ENCODE results near the gene FKBP1B. TPM values are rescaled to one million over a fixed set of nuclear protein-coding genes. Genes with fewer than 3 reads are reported as not detected.

The FKBP1B gene
- total and polyA plus RNA-seq, 2 donors (not counting 1 experiment from before 2014, with no cell fraction given): 11.9 to 12.1 TPM

DNA sequence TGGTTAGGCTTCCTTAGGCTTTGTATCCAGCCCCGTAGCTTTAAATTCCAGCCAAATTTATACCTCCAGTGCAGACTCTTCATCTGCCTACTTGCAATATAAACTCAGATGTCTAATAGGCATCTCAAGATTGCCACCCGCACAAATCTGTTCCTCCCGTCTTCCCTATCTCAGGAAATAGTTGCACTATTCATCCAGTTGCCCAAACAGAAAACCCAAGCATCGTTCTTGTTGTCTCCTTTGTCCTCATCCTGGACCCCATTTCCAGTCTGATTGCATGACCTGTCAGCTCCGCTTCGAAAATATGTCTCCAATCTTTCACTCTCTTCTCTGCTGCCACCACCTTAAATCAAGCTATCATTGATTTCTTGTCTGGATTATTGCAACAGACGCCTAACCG lies 2.3 kb downstream of the FKBP1B start:
- DNase-seq (ENCODE audit: low read depth in 2 of 2): no peak
- Histone ChIP-seq H3K4me1 (ENCODE audit: control insufficient read depth, extremely low read depth, insufficient read depth, low read length) (peaks cover 2% of the 10 kb centered on the region), H2AFZ (ENCODE audit: low read length) (no peak overlapping the region), H3K4me3 (replicated peaks in 1 of 4; ENCODE audit: control extremely low read depth in 1 of 4, insufficient read depth in 1 of 4, low read depth in 3 of 4, low read length in 4 of 4) (no peak overlapping the region), H3K27ac (ENCODE audit: insufficient read depth, low read length) (no peak overlapping the region), H3K36me3 (ENCODE audit: control insufficient read depth, insufficient read depth, low read length) (no peaks in the 10 kb centered on the region), H3K79me2 (ENCODE audit: control insufficient read depth, insufficient read depth, low read length) (peaks cover under 1% of the 10 kb centered on the region), H3K27me3 (ENCODE audit: control insufficient read depth, insufficient read depth, low read length) (no peaks in the 10 kb centered on the region), H4K20me1 (ENCODE audit: control insufficient read depth, extremely low read depth, insufficient read depth, low read length) (no peaks in the 10 kb centered on the region), H3K4me2 (ENCODE audit: extremely low read depth, insufficient read depth, low read length) (no peak overlapping the region), H3K9ac (ENCODE audit: insufficient read depth, low read length) (no peak overlapping the region), H3K9me3 (ENCODE audit: control insufficient read depth, insufficient read depth, low read depth, low read length) (no peaks in the 10 kb centered on the region)
- TF ChIP-seq CTCF (conservative IDR thresholded peaks at IDR 0.05 in 1 of 2, IDR thresholded peaks at IDR 0.05 in 1 of 2; ENCODE audit: low read depth in 1 of 2, low read length in 2 of 2) (no peak), EZH2 (IDR thresholded peaks at IDR 0.05; ENCODE audit: low read length, missing control alignments) (no peak)

DNA sequence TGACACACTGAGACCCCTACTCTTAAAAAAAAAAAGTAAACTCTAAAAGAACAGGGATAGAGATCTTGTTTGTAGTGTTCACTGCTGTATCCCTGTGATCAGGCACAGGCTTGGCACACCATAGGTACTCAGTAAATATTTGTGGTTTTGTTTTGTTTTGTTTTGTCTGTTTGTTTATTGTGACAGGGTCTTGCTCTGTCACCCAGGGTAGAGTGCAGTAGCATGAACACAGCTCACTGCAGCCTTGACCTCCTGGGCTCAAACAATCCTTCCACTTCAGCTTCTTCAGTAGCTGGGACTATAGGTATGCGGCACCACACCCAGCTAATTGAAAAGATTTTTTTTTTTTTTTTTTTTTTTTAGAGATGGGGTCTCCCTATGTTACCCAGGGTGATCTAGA lies 3.4 kb downstream of the FKBP1B start:
- Histone ChIP-seq H3K9me3 (ENCODE audit: control insufficient read depth, insufficient read depth, low read depth, low read length) (no peaks in the 10 kb centered on the region), H3K4me1 (ENCODE audit: control insufficient read depth, extremely low read depth, insufficient read depth, low read length) (peaks cover 2% of the 10 kb centered on the region), H3K4me2 (ENCODE audit: extremely low read depth, insufficient read depth, low read length) (no peak overlapping the region), H3K79me2 (ENCODE audit: control insufficient read depth, insufficient read depth, low read length) (no peaks in the 10 kb centered on the region), H3K36me3 (ENCODE audit: control insufficient read depth, insufficient read depth, low read length) (no peaks in the 10 kb centered on the region), H3K9ac (ENCODE audit: insufficient read depth, low read length) (no peak overlapping the region), H3K27ac (ENCODE audit: insufficient read depth, low read length) (no peak overlapping the region), H4K20me1 (ENCODE audit: control insufficient read depth, extremely low read depth, insufficient read depth, low read length) (no peaks in the 10 kb centered on the region), H3K4me3 (replicated peaks in 1 of 4; ENCODE audit: control extremely low read depth in 1 of 4, insufficient read depth in 1 of 4, low read depth in 3 of 4, low read length in 4 of 4) (no peak overlapping the region), H2AFZ (ENCODE audit: low read length) (no peak overlapping the region), H3K27me3 (ENCODE audit: control insufficient read depth, insufficient read depth, low read length) (no peaks in the 10 kb centered on the region)
- TF ChIP-seq EZH2 (IDR thresholded peaks at IDR 0.05; ENCODE audit: low read length, missing control alignments) (no peak), CTCF (conservative IDR thresholded peaks at IDR 0.05 in 1 of 2, IDR thresholded peaks at IDR 0.05 in 1 of 2; ENCODE audit: low read depth in 1 of 2, low read length in 2 of 2) (no peak)
- no peak for DNase-seq (ENCODE audit: low read depth in 2 of 2)

DNA sequence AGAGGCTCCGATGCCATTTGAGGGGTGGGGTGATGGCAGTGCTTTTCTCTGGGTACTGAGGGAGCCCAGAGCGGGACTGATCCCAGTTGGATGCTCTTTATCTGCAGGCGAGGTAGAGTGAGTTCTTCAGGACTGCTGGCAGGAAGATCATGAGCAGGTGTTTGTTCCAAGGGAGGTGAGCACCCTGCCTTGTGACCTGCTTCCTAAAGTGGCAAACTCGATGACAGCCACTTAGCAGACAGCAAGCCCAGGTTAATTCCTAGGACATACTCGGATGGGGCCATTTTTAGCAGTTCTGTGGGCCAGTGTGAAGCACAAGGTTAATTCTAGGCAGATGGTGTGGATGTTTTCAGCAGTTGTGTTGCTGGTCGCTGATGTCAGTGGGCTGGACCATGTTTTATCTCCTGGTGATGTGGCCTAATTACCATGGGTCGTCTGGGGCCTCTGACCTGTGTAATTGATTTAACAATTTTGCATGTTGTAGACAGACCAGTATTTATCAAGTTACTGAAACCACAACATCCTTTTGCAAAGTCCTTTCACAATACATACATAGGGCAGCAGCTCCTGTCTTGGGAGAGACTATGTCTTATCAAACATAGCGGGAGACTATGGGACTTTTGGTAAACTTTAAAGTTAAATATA lies 4.9 kb downstream of the FKBP1B start:
- no peaks in the 10 kb centered on the region for H3K9me3 ChIP-seq (ENCODE audit: control insufficient read depth, insufficient read depth, low read depth, low read length)
- H3K27ac ChIP-seq (ENCODE audit: insufficient read depth, low read length): no peak overlapping the region

More for the DNA sequence above, 4.9 kb downstream of the FKBP1B start:
- no peak overlapping the region for H3K4me2 ChIP-seq (ENCODE audit: extremely low read depth, insufficient read depth, low read length)
- no peak overlapping the region for H2AFZ ChIP-seq (ENCODE audit: low read length)
- H4K20me1 ChIP-seq (ENCODE audit: control insufficient read depth, extremely low read depth, insufficient read depth, low read length): no peaks in the 10 kb centered on the region
- H3K4me1 ChIP-seq (ENCODE audit: control insufficient read depth, extremely low read depth, insufficient read depth, low read length): no peaks in the 10 kb centered on the region
- no peak overlapping the region for H3K4me3 ChIP-seq (replicated peaks in 1 of 4; ENCODE audit: control extremely low read depth in 1 of 4, insufficient read depth in 1 of 4, low read depth in 3 of 4, low read length in 4 of 4)
- no peaks in the 10 kb centered on the region for H3K79me2 ChIP-seq (ENCODE audit: control insufficient read depth, insufficient read depth, low read length)
- no peaks in the 10 kb centered on the region for H3K27me3 ChIP-seq (ENCODE audit: control insufficient read depth, insufficient read depth, low read length)
- no peaks in the 10 kb centered on the region for H3K36me3 ChIP-seq (ENCODE audit: control insufficient read depth, insufficient read depth, low read length)
- DNase-seq (ENCODE audit: low read depth in 2 of 2): no peak
- TF ChIP-seq CTCF (conservative IDR thresholded peaks at IDR 0.05 in 1 of 2, IDR thresholded peaks at IDR 0.05 in 1 of 2; ENCODE audit: low read depth in 1 of 2, low read length in 2 of 2) (no peak), EZH2 (IDR thresholded peaks at IDR 0.05; ENCODE audit: low read length, missing control alignments) (no peak)
- H3K9ac ChIP-seq (ENCODE audit: insufficient read depth, low read length): no peak overlapping the region

All from fibroblast of lung (primary cell).